Loucy (cell line): Measurements from ENCODE around the gene ZNF593.

Experiments
- EZH2phosphoT487 ChIP-seq: fragments of 200-600 bp; IDR thresholded peaks from 2 replicates; pipeline ENCODE4 v1.6.1; 2018; ENCODE audit warnings: antibody characterized with exemption, mild to moderate bottlenecking, moderate library complexity, borderline replicate concordance
- TF ChIP-seq, protein P1 (sequence below): fragments of 200-600 bp; sonication (generic); conservative IDR thresholded peaks from 2 replicates; pipeline ENCODE4 v1.5.1; 2014; ENCODE audit warnings: mild to moderate bottlenecking, antibody characterized with exemption, low read length

DNA sequence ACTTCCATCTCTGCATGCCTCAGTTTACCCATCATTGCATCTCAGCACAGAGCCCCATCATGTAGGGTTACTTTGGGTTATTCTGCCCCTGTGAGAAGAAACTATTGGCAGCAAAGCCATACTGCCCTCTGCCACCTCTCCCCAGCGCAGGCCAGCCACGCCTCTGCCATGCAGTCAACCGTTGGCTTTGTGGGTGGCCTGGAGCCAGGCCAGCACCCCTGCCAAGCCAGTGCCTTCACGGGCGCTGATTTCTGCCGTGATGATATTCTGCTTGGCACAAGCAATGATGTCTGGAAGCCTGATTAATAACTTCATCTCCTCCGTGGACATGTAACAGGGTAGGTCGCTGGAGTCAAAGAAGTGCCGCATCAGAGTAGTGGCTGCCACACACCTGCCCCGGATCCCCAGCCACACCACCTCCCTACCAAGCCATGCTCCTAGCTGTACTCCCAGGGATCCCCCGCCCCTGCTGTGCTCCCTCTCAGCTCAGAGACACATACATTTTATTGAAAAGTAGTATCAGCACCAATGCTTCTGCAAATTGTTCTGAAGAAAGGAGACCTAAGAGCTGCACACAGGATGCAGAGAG, 49.3 kb downstream of the ZNF593 start:
- TF ChIP-seq, protein P1, sequence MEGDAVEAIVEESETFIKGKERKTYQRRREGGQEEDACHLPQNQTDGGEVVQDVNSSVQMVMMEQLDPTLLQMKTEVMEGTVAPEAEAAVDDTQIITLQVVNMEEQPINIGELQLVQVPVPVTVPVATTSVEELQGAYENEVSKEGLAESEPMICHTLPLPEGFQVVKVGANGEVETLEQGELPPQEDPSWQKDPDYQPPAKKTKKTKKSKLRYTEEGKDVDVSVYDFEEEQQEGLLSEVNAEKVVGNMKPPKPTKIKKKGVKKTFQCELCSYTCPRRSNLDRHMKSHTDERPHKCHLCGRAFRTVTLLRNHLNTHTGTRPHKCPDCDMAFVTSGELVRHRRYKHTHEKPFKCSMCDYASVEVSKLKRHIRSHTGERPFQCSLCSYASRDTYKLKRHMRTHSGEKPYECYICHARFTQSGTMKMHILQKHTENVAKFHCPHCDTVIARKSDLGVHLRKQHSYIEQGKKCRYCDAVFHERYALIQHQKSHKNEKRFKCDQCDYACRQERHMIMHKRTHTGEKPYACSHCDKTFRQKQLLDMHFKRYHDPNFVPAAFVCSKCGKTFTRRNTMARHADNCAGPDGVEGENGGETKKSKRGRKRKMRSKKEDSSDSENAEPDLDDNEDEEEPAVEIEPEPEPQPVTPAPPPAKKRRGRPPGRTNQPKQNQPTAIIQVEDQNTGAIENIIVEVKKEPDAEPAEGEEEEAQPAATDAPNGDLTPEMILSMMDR: no peak
- TF ChIP-seq EZH2phosphoT487: no peak
